KMS-11 (cell line): ENCODE measurements around the gene HERC3.

Source experiments
- H2AFZ ChIP-seq: fragments of 200-600 bp; sonication (generic); 2 replicates; pipeline ENCODE4 v1.6.1; 2016; ENCODE audit warnings: antibody characterized with exemption, mixed run types, low read depth
- H3K27ac ChIP-seq: fragments of 200-600 bp; sonication (generic); 2 replicates; pipeline ENCODE4 v1.6.1; 2016; ENCODE audit warnings: mild to moderate bottlenecking, mixed run types
- H3K27me3 ChIP-seq: fragments of 200-600 bp; sonication (generic); 2 replicates; pipeline ENCODE4 v1.6.1; 2017; ENCODE audit warnings: mild to moderate bottlenecking, low read depth, mixed run types, moderate library complexity; ENCODE audit not compliant: insufficient read depth
- H3K36me3 ChIP-seq: fragments of 200-600 bp; sonication (generic); 2 replicates; pipeline ENCODE4 v1.6.1; 2017; ENCODE audit warnings: mild to moderate bottlenecking, mixed run types; ENCODE audit not compliant: insufficient read depth
- H3K4me1 ChIP-seq: fragments of 200-600 bp; sonication (generic); 2 replicates; pipeline ENCODE4 v1.6.1; 2016; ENCODE audit warnings: mild to moderate bottlenecking, low read depth, mixed run types; ENCODE audit not compliant: poor library complexity, severe bottlenecking
- H3K4me2 ChIP-seq: fragments of 200-600 bp; sonication (generic); 2 replicates; pipeline ENCODE4 v1.7.0; 2016; ENCODE audit warnings: mild to moderate bottlenecking, mixed run types
- H3K4me3 ChIP-seq: fragments of 200-600 bp; sonication (generic); IDR thresholded peaks from 2 replicates; pipeline ENCODE4 v1.6.1; 2017; ENCODE audit warnings: low read depth, low read length, mixed read lengths; ENCODE audit not compliant: insufficient read depth
- H3K79me2 ChIP-seq: fragments of 200-600 bp; sonication (generic); 2 replicates; pipeline ENCODE4 v1.6.1; 2016; ENCODE audit warnings: low read depth, mixed run types; ENCODE audit not compliant: insufficient read depth
- H3K9ac ChIP-seq: fragments of 200-600 bp; sonication (generic); 2 replicates; pipeline ENCODE4 v1.6.1; 2016; ENCODE audit warnings: mild to moderate bottlenecking, mixed run types
- H4K20me1 ChIP-seq: fragments of 200-600 bp; sonication (generic); 2 replicates; pipeline ENCODE4 v1.6.1; 2016; ENCODE audit warnings: mild to moderate bottlenecking, mixed run types; ENCODE audit not compliant: insufficient read depth
- CTCF ChIP-seq: fragments of 200-600 bp; sonication (generic); conservative IDR thresholded peaks from 2 replicates; pipeline ENCODE4 v1.6.1; 2017; ENCODE audit warnings: low read depth, mild to moderate bottlenecking, antibody characterized with exemption, low read length, moderate library complexity, mixed read lengths

The HERC3 gene

GRCh38 chr4:88645994-88646393 lies 53.7 kb downstream of the HERC3 start:
- no peaks in the 10 kb centered on the region for H3K36me3 ChIP-seq
- no peak overlapping the region for H3K9ac ChIP-seq
- no peaks in the 10 kb centered on the region for H4K20me1 ChIP-seq
- no peaks in the 10 kb centered on the region for H3K27me3 ChIP-seq
- no peaks in the 10 kb centered on the region for H3K79me2 ChIP-seq
- H3K4me2 ChIP-seq = no peak overlapping the region
- no peak overlapping the region for H2AFZ ChIP-seq
- H3K4me1 ChIP-seq = no peaks in the 10 kb centered on the region
- no peak overlapping the region for H3K4me3 ChIP-seq
- H3K27ac ChIP-seq = no peak overlapping the region
- no peak for TF ChIP-seq CTCF

GRCh38 chr4:88646528-88647280 lies 54.4 kb downstream of the HERC3 start:
- Histone ChIP-seq H3K4me2 (no peak overlapping the region), H3K9ac (no peak overlapping the region), H3K36me3 (no peaks in the 10 kb centered on the region), H3K4me1 (no peaks in the 10 kb centered on the region), H3K27ac (no peak overlapping the region), H3K4me3 (no peak overlapping the region), H4K20me1 (no peaks in the 10 kb centered on the region), H2AFZ (no peak overlapping the region), H3K27me3 (no peaks in the 10 kb centered on the region), H3K79me2 (no peaks in the 10 kb centered on the region)
- TF ChIP-seq CTCF = no peak

GRCh38 chr4:88649716-88650115 lies 57.4 kb downstream of the HERC3 start:
- no peak for TF ChIP-seq CTCF
- Histone ChIP-seq H3K4me2 (no peak overlapping the region), H3K79me2 (no peaks in the 10 kb centered on the region), H2AFZ (no peak overlapping the region), H3K4me3 (no peak overlapping the region), H3K4me1 (no peaks in the 10 kb centered on the region), H3K9ac (no peak overlapping the region), H3K36me3 (no peaks in the 10 kb centered on the region), H3K27me3 (no peaks in the 10 kb centered on the region), H4K20me1 (no peaks in the 10 kb centered on the region), H3K27ac (no peak overlapping the region)

- Histone ChIP-seq H3K9ac (no peak overlapping the region), H3K36me3 (no peaks in the 10 kb centered on the region), H3K79me2 (no peaks in the 10 kb centered on the region), H4K20me1 (no peaks in the 10 kb centered on the region), H3K27me3 (no peaks in the 10 kb centered on the region), H2AFZ (no peak overlapping the region), H3K4me2 (no peak overlapping the region), H3K4me1 (no peaks in the 10 kb centered on the region), H3K27ac (no peak overlapping the region), H3K4me3 (no peak overlapping the region)
- no peak for TF ChIP-seq CTCF
These were observed 61.2 kb downstream of the HERC3 start for GRCh38 chr4:88653371-88653946.
